PFSK-1 (cell line): Measurements from ENCODE around the gene ENPP6.

Source experiments
- POLR2AphosphoS5 ChIP-seq: IDR thresholded peaks from 2 replicates; pipeline ENCODE4 v1.6.1; 2012; ENCODE audit warnings: low read depth, mild to moderate bottlenecking, control low read depth, low read length, moderate library complexity
- SIN3A ChIP-seq: IDR thresholded peaks from 2 replicates; pipeline ENCODE4 v1.6.1; 2012; ENCODE audit warnings: mild to moderate bottlenecking, low read length, moderate library complexity, borderline replicate concordance; ENCODE audit not compliant: insufficient read depth
- TF ChIP-seq, protein P1 (sequence below), 2 experiments: IDR thresholded peaks; 2 replicates each; pipeline versions ENCODE4 v1.6.1 to v1.8.0; 2011 to 2012; ENCODE audit warnings: low read depth in 2 of 2, low read length in 2 of 2, control low read depth in 1 of 2, inconsistent platforms in 1 of 2, mild to moderate bottlenecking in 1 of 2, moderate library complexity in 1 of 2; ENCODE audit not compliant: insufficient read depth in 1 of 2

DNA sequence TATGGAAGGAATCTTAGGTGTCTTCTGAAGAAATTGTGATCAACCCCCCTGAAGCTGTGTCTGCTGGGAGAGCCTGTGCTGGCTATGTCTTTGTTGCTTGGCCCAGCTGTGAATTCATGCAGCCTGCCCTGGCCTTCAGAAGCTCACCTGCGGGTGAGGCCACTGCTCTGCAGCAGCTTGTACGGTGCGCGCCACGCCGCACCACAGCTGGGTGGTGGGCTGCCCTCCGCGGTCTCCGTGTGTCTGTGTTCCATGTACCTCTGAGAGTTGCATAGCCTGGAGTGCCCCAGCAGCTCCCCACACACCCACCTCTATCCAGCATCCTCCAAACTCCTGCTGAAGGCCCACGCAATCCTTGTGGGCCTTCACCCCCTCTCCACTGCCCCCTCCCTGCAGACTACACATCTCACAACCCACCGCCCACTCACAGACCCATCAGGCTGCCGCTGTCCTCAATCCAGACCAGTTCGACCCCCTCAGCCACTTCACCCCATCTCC, 65.6 kb downstream of the ENPP6 start:
- no peak for TF ChIP-seq POLR2AphosphoS5
- TF ChIP-seq, protein P1, sequence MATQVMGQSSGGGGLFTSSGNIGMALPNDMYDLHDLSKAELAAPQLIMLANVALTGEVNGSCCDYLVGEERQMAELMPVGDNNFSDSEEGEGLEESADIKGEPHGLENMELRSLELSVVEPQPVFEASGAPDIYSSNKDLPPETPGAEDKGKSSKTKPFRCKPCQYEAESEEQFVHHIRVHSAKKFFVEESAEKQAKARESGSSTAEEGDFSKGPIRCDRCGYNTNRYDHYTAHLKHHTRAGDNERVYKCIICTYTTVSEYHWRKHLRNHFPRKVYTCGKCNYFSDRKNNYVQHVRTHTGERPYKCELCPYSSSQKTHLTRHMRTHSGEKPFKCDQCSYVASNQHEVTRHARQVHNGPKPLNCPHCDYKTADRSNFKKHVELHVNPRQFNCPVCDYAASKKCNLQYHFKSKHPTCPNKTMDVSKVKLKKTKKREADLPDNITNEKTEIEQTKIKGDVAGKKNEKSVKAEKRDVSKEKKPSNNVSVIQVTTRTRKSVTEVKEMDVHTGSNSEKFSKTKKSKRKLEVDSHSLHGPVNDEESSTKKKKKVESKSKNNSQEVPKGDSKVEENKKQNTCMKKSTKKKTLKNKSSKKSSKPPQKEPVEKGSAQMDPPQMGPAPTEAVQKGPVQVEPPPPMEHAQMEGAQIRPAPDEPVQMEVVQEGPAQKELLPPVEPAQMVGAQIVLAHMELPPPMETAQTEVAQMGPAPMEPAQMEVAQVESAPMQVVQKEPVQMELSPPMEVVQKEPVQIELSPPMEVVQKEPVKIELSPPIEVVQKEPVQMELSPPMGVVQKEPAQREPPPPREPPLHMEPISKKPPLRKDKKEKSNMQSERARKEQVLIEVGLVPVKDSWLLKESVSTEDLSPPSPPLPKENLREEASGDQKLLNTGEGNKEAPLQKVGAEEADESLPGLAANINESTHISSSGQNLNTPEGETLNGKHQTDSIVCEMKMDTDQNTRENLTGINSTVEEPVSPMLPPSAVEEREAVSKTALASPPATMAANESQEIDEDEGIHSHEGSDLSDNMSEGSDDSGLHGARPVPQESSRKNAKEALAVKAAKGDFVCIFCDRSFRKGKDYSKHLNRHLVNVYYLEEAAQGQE (IDR thresholded peaks at IDR 0.05; ENCODE audit: insufficient read depth in 1 of 2, low read depth in 2 of 2, low read length in 2 of 2) = no peak
- TF ChIP-seq SIN3A = no peak
